Measurements from ENCODE around the gene ITPR3.

GRCh38 chr6:33633462-33634158 lies 12.5 kb downstream of the ITPR3 start:
- no peak for TF ChIP-seq POLR2AphosphoS5 (IDR thresholded peaks at IDR 0.05)
- no peak for TF ChIP-seq CTCF (IDR thresholded peaks at IDR 0.05)
- no peak for TF ChIP-seq POLR2A (IDR thresholded peaks at IDR 0.05)

Measured in transverse colon (tissue), 4 donors.